Activated CD4-positive, alpha-beta T cell treated with anti-CD3 and anti-CD28 coated beads, Interleukin-10, Interleukin-2, amounts not matched to agents 100 ng/mL and 50 ng/mL, durations not matched to agents 16 hours and 8 hours (primary cell): ENCODE data around the gene ACE.
A peak's percentile ranks its signal among the peaks of the same experiment; 100 is the strongest.

ENCODE experiments used
- DNase-seq: peaks from one replicate; pipeline ENCODE4 v3.0.0-alpha.2; 2020

Gene ACE

GRCh38 chr17:63476854-63477479 is at the start of gene ACE:
Gene ACE, plus strand, starts transcription at chr17:63477061. Its CDS starts 34 bp downstream, at chr17:63477095.
- peak; percentile 42 for DNase-seq

- DNase-seq: no peak
Observed at GRCh38 chr17:63429766-63430165, 47.1 kb upstream of the ACE start.

- DNase-seq: no peak
Observed at GRCh38 chr17:63430223-63430622, 46.6 kb upstream of the ACE start.

GRCh38 chr17:63431618-63431938 is 45.3 kb upstream of the ACE start:
- DNase-seq: no peak

GRCh38 chr17:63431939-63432804 is 44.7 kb upstream of the ACE start:
- no peak for DNase-seq

- no peak for DNase-seq
Observed at GRCh38 chr17:63433746-63434591, 42.9 kb upstream of the ACE start.

- peak; percentile 31 for DNase-seq
Observed at GRCh38 chr17:63434951-63435571, 41.8 kb upstream of the ACE start.

- no peak for DNase-seq
Observed at GRCh38 chr17:63435681-63436522, 41.0 kb upstream of the ACE start.

GRCh38 chr17:63436523-63437110 is 40.2 kb upstream of the ACE start:
- DNase-seq: no peak

GRCh38 chr17:63437287-63438091 is 39.4 kb upstream of the ACE start:
- DNase-seq: no peak

- DNase-seq: no peak
Observed at GRCh38 chr17:63438092-63439051, 38.5 kb upstream of the ACE start.

GRCh38 chr17:63439687-63440086 is 37.2 kb upstream of the ACE start:
- peak; percentile 60 for DNase-seq

- DNase-seq: peak; percentile 20
Observed at GRCh38 chr17:63440127-63440769, 36.6 kb upstream of the ACE start.

GRCh38 chr17:63440770-63441335 is 36.0 kb upstream of the ACE start:
- no peak for DNase-seq

GRCh38 chr17:63441654-63442053 is 35.2 kb upstream of the ACE start:
- DNase-seq: no peak

- DNase-seq: no peak
Observed at GRCh38 chr17:63442074-63442473, 34.8 kb upstream of the ACE start.

GRCh38 chr17:63442549-63443035 is 34.3 kb upstream of the ACE start:
- DNase-seq: no peak

GRCh38 chr17:63443053-63443452 is 33.8 kb upstream of the ACE start:
- DNase-seq: no peak

GRCh38 chr17:63444457-63444856 is 32.4 kb upstream of the ACE start:
- no peak for DNase-seq
